Liver (tissue), 9 donors: ENCODE data around the gene KIF22. TPM values are rescaled to one million over a fixed set of nuclear protein-coding genes. Genes with fewer than 3 reads are reported as not detected.

Experiments used
- DNase-seq: peaks from one replicate; pipeline ENCODE4 v3.0.0-alpha.2; 2017; ENCODE audit warnings: low spot score
- H3K27ac ChIP-seq, 2 donors: one replicate each; pipeline ENCODE4 v1.7.0; 2013; ENCODE audit warnings: inconsistent platforms in 2 of 2, low read length in 2 of 2, control low read depth in 1 of 2, low read depth in 1 of 2, mild to moderate bottlenecking in 1 of 2
- H3K27me3 ChIP-seq, 4 donors: one replicate each; pipeline versions ENCODE4 v1.6.1 to v1.7.0; 2013; ENCODE audit warnings: low read length in 3 of 4, inconsistent platforms in 1 of 4, mild to moderate bottlenecking in 1 of 4, moderate library complexity in 1 of 4; ENCODE audit not compliant: control insufficient read depth in 4 of 4, insufficient read depth in 4 of 4
- H3K36me3 ChIP-seq, 4 donors: one replicate each; pipeline versions ENCODE4 v1.6.1 to v1.7.0; 2013; ENCODE audit warnings: low read length in 3 of 4, mild to moderate bottlenecking in 3 of 4, low read depth in 1 of 4, moderate library complexity in 1 of 4; ENCODE audit not compliant: control insufficient read depth in 4 of 4, insufficient read depth in 3 of 4
- H3K4me1 ChIP-seq, 4 donors: one replicate each; pipeline versions ENCODE4 v1.6.1 to v1.7.0; 2013; ENCODE audit warnings: low read length in 3 of 4, mild to moderate bottlenecking in 3 of 4, moderate library complexity in 1 of 4; ENCODE audit not compliant: control insufficient read depth in 4 of 4, insufficient read depth in 4 of 4
- H3K4me3 ChIP-seq, 3 donors: one replicate each; pipeline versions ENCODE4 v1.6.1 to v1.7.0; 2013; ENCODE audit warnings: low read length in 3 of 3, control low read depth in 1 of 3, low read depth in 1 of 3, mild to moderate bottlenecking in 1 of 3
- H3K9ac ChIP-seq, 2 donors: one replicate each; pipeline ENCODE4 v1.7.0; 2013; ENCODE audit warnings: low read length in 2 of 2, mild to moderate bottlenecking in 2 of 2, moderate library complexity in 2 of 2, control low read depth in 1 of 2, low read depth in 1 of 2
- H3K9me3 ChIP-seq, 4 donors: one replicate each; pipeline versions ENCODE4 v1.6.1 to v1.7.0; 2013; ENCODE audit warnings: low read length in 3 of 4; ENCODE audit not compliant: control insufficient read depth in 4 of 4
- ATF3 ChIP-seq: IDR thresholded peaks from 2 replicates; pipeline ENCODE4 v1.6.1; 2016; ENCODE audit warnings: antibody characterized with exemption
- CTCF ChIP-seq: fragments of 150-350 bp; IDR thresholded peaks from 2 replicates; pipeline ENCODE4 v1.5.1; 2017; ENCODE audit warnings: improper control_type of control experiment, low read depth, low read length; ENCODE audit not compliant: missing input control
- EGR1 ChIP-seq, 2 donors: IDR thresholded peaks; 2 replicates each; pipeline ENCODE4 v1.6.1; 2016 to 2018; ENCODE audit warnings: antibody characterized with exemption in 2 of 2, low read depth in 2 of 2
- FOXA1 ChIP-seq: IDR thresholded peaks from 2 replicates; pipeline ENCODE4 v1.6.1; 2016; ENCODE audit warnings: antibody characterized with exemption
- FOXA2 ChIP-seq: IDR thresholded peaks from 2 replicates; pipeline ENCODE4 v1.6.1; 2016; ENCODE audit warnings: antibody characterized with exemption
- GABPA ChIP-seq, 2 donors: IDR thresholded peaks in 1 of 2; conservative IDR thresholded peaks in 1 of 2; 2 replicates each; pipeline ENCODE4 v1.6.1; 2016; ENCODE audit warnings: antibody characterized with exemption in 2 of 2, mild to moderate bottlenecking in 1 of 2, moderate library complexity in 1 of 2
- HNF4A ChIP-seq, 2 donors: conservative IDR thresholded peaks; 2 replicates each; pipeline ENCODE4 v1.6.1; 2016; ENCODE audit warnings: antibody characterized with exemption in 2 of 2, mild to moderate bottlenecking in 2 of 2
- HNF4G ChIP-seq: IDR thresholded peaks from 2 replicates; pipeline ENCODE4 v1.6.1; 2016; ENCODE audit warnings: antibody characterized with exemption
- JUND ChIP-seq, 2 donors: IDR thresholded peaks; 2 replicates each; pipeline ENCODE4 v1.6.1; 2016; ENCODE audit warnings: antibody characterized with exemption in 2 of 2
- MAX ChIP-seq: IDR thresholded peaks from 2 replicates; pipeline ENCODE4 v1.6.1; 2016; ENCODE audit warnings: antibody characterized with exemption
- NR2F2 ChIP-seq: IDR thresholded peaks from 2 replicates; pipeline ENCODE4 v1.6.1; 2016; ENCODE audit warnings: antibody characterized with exemption
- RAD21 ChIP-seq, 2 donors: IDR thresholded peaks; 2 replicates each; pipeline ENCODE4 v1.6.1; 2016; ENCODE audit warnings: antibody characterized with exemption in 2 of 2, mild to moderate bottlenecking in 2 of 2
- RXRA ChIP-seq, 2 donors: IDR thresholded peaks; 2 replicates each; pipeline ENCODE4 v1.6.1; 2017 to 2018; ENCODE audit warnings: antibody characterized with exemption in 2 of 2, mild to moderate bottlenecking in 1 of 2
- SP1 ChIP-seq: IDR thresholded peaks from 2 replicates; pipeline ENCODE4 v1.6.1; 2018; ENCODE audit warnings: antibody characterized with exemption, mild to moderate bottlenecking
- TAF1 ChIP-seq: conservative IDR thresholded peaks from 2 replicates; pipeline ENCODE4 v1.6.1; 2016; ENCODE audit warnings: antibody characterized with exemption, mild to moderate bottlenecking
- YY1 ChIP-seq: IDR thresholded peaks from 2 replicates; pipeline ENCODE4 v1.6.1; 2016; ENCODE audit warnings: antibody characterized with exemption, mild to moderate bottlenecking
- WGBS: extraction: QIAGEN DNeasy Blood & Tissue Kit; methylation state at CpG from one replicate; pipeline ENCODE4 v1.1.7; 2013; 5-methylcytosine and 5-hydroxymethylcytosine counted together
- polyA plus RNA-seq, 2 donors: library from polyadenylated mRNA; stranded (reverse) in 1 of 2; unstranded in 1 of 2; fragments of 200-250 nt in 1 of 2; fragments of >200 nt in 1 of 2; fragmentation: Nextera tagmentation in 1 of 2; extraction: Ambion mirVana in 1 of 2; gene quantifications; one replicate each; pipeline versions ENCODE4 v1.2.1 to v1.2.3, GENCODE V29; 2013 to 2015
- total RNA-seq, 2 donors: library from RNA; depleted of rRNA; stranded (reverse); fragments of >200 nt; gene quantifications; one replicate each; pipeline ENCODE4 v1.2.3, GENCODE V29; 2014
- TF ChIP-seq, protein P1 (sequence below): IDR thresholded peaks from 2 replicates; pipeline ENCODE4 v1.6.1; 2016; ENCODE audit warnings: antibody characterized with exemption
- TF ChIP-seq, protein P2 (sequence below): IDR thresholded peaks from 2 replicates; pipeline ENCODE4 v1.6.1; 2016; ENCODE audit warnings: antibody characterized with exemption, mild to moderate bottlenecking
- donor health status: healthy.
- donor health status: healthy.
- donor health status: healthy.
- donor health status: healthy.
- donor health status: healthy.

KIF22 gene
- total and polyA plus RNA-seq, 4 donors = 15.0 to 80.1 (median 49.3) TPM

GRCh38 chr16:29815032-29815721 lies 24.6 kb downstream of the KIF22 start:
- DNase-seq = no peak
- peaks cover 0 to 9% (median 0%) of the 10 kb centered on the region in 4 donors for H3K36me3 ChIP-seq
- H3K4me3 ChIP-seq = peak overlapping the region in 2 of 3 donors; percentile 15 to 33
- no peak for TF ChIP-seq ATF3
- TF ChIP-seq YY1 = no peak
- no peak for TF ChIP-seq HNF4A (conservative IDR thresholded peaks at IDR 0.05)
- no peak overlapping the region for H3K9ac ChIP-seq
- no peaks in the 10 kb centered on the region for H3K9me3 ChIP-seq
- 14% methylated on average over 39 of the region's 39 CpGs for WGBS
- H3K4me1 ChIP-seq = peaks cover 17 to 54% (median 39%) of the 10 kb centered on the region in 4 donors
- no peaks in the 10 kb centered on the region for H3K27me3 ChIP-seq
- peak overlapping the region; percentile 6 to 84 for H3K27ac ChIP-seq

DNA sequence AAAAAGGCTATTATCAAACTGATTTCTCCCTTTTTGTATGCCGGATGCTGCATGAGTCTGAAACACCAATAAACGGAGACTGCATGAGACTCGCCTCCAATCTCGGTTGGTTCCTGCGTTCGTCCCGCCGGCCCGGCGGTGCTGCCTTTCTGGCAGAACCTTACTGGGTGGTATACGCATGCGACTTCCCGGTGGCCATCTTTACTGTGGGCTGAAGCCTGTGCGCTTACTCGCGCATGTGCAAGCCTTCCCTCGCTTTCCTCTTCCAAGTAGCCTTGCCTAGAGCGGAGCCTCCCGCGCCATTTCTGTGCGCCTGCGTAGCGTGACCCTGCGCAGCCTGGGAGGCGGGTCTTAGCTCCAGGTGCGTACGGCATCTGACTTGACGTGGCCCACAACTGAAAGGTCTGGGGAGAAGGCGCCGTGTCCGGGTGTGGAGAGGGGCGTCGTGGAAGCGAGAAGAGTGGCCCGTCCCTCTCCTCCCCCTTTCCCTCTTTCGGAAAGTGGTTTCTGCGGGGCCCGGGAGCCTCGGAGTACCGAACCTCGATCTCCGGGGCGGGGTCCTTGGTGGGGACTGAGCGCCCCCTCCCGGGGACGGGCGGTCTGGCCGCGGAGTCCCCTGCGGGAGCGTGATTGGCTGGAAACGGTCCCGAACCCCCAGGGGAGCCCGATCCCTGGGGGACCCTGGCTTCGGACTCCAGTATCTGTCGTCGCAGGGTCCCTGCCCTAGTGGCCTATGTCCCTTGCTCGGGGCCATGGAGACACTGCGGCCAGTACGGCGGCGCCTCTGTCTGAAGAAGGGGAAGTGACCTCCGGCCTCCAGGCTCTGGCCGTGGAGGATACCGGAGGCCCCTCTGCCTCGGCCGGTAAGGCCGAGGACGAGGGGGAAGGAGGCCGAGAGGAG lies 25.5 kb downstream of the KIF22 start, which contains the start of gene PAGR1:
Gene PAGR1, plus strand, starts transcription at position 360 of the 901 bp plus-strand sequence. Its CDS starts 374 bp downstream, at position 734.
- under 1% methylated on average over 70 of the region's 70 CpGs for WGBS
- Histone ChIP-seq H3K9me3 (no peaks in the 10 kb centered on the region), H3K27ac (peak within 1 kb of the TSS; percentile 84 to 93), H3K9ac (peak within 1 kb of the TSS; percentile 5 to 83), H3K27me3 (no peaks in the 10 kb centered on the region), H3K4me3 (peak within 1 kb of the TSS; percentile 79 to 90 (median 89)), H3K36me3 (peaks cover 0 to 9% (median 0%) of the 10 kb centered on the region in 4 donors), H3K4me1 (peaks cover 14 to 53% (median 38%) of the 10 kb centered on the region in 4 donors)
- DNase-seq = peak; percentile 97
- no peak for TF ChIP-seq ATF3
- peak; percentile 32 for TF ChIP-seq NR2F2
- TF ChIP-seq, protein P1, sequence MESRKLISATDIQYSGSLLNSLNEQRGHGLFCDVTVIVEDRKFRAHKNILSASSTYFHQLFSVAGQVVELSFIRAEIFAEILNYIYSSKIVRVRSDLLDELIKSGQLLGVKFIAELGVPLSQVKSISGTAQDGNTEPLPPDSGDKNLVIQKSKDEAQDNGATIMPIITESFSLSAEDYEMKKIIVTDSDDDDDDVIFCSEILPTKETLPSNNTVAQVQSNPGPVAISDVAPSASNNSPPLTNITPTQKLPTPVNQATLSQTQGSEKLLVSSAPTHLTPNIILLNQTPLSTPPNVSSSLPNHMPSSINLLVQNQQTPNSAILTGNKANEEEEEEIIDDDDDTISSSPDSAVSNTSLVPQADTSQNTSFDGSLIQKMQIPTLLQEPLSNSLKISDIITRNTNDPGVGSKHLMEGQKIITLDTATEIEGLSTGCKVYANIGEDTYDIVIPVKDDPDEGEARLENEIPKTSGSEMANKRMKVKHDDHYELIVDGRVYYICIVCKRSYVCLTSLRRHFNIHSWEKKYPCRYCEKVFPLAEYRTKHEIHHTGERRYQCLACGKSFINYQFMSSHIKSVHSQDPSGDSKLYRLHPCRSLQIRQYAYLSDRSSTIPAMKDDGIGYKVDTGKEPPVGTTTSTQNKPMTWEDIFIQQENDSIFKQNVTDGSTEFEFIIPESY = peak; percentile 82
- TF ChIP-seq, protein P2, sequence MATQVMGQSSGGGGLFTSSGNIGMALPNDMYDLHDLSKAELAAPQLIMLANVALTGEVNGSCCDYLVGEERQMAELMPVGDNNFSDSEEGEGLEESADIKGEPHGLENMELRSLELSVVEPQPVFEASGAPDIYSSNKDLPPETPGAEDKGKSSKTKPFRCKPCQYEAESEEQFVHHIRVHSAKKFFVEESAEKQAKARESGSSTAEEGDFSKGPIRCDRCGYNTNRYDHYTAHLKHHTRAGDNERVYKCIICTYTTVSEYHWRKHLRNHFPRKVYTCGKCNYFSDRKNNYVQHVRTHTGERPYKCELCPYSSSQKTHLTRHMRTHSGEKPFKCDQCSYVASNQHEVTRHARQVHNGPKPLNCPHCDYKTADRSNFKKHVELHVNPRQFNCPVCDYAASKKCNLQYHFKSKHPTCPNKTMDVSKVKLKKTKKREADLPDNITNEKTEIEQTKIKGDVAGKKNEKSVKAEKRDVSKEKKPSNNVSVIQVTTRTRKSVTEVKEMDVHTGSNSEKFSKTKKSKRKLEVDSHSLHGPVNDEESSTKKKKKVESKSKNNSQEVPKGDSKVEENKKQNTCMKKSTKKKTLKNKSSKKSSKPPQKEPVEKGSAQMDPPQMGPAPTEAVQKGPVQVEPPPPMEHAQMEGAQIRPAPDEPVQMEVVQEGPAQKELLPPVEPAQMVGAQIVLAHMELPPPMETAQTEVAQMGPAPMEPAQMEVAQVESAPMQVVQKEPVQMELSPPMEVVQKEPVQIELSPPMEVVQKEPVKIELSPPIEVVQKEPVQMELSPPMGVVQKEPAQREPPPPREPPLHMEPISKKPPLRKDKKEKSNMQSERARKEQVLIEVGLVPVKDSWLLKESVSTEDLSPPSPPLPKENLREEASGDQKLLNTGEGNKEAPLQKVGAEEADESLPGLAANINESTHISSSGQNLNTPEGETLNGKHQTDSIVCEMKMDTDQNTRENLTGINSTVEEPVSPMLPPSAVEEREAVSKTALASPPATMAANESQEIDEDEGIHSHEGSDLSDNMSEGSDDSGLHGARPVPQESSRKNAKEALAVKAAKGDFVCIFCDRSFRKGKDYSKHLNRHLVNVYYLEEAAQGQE = peak; percentile 59
- peak; percentile 69 to 74 for TF ChIP-seq RAD21 (IDR thresholded peaks at IDR 0.05)
- TF ChIP-seq CTCF = peak; percentile 64
- TF ChIP-seq MAX = peak; percentile 85
- TF ChIP-seq JUND (IDR thresholded peaks at IDR 0.05) = no peak
- peak; percentile 35 to 53 for TF ChIP-seq RXRA (IDR thresholded peaks at IDR 0.05)
- TF ChIP-seq HNF4G = no peak
- peak in 1 of 2 donors; percentile 70 for TF ChIP-seq GABPA (IDR thresholded peaks at IDR 0.05 in 1 of 2, conservative IDR thresholded peaks at IDR 0.05 in 1 of 2)
- TF ChIP-seq TAF1 = peak; percentile 70
- TF ChIP-seq HNF4A (conservative IDR thresholded peaks at IDR 0.05) = peak; percentile 0 to 45
- no peak for TF ChIP-seq EGR1 (IDR thresholded peaks at IDR 0.05; ENCODE audit: low read depth in 2 of 2)
- TF ChIP-seq SP1 = peak; percentile 65
- no peak for TF ChIP-seq FOXA2
- peak; percentile 34 for TF ChIP-seq FOXA1
- peak; percentile 100 for TF ChIP-seq YY1
